Brain microvascular endothelial cell (primary cell): Measurements from ENCODE around the gene FRMD3.

Experiments used
- DNase-seq: peaks from one replicate; pipeline ENCODE4 v3.0.0-alpha.2; 2020
- H3K27ac ChIP-seq: fragments of 250-450 bp; sonication (Bioruptor Pico); 2 replicates; pipeline ENCODE4 v1.5.1; 2020; ENCODE audit warnings: mild to moderate bottlenecking, moderate library complexity
- H3K27me3 ChIP-seq: fragments of 250-450 bp; sonication (Bioruptor Pico); replicated peaks from 2 replicates; pipeline ENCODE4 v1.5.1; 2020; ENCODE audit warnings: mild to moderate bottlenecking
- H3K36me3 ChIP-seq: fragments of 250-450 bp; sonication (Bioruptor Pico); replicated peaks from 2 replicates; pipeline ENCODE4 v1.5.1; 2020; ENCODE audit warnings: mild to moderate bottlenecking
- H3K4me3 ChIP-seq: 2 replicates; pipeline ENCODE4 v1.5.1; 2011; ENCODE audit warnings: low read depth, mild to moderate bottlenecking, control low read depth, low read length, moderate library complexity
- CTCF ChIP-seq: IDR thresholded peaks from 2 replicates; pipeline ENCODE4 v1.5.1; 2011; ENCODE audit warnings: low read depth, mild to moderate bottlenecking, moderate library complexity, low read length, control low read depth, inconsistent platforms; ENCODE audit errors: missing control alignments
- in situ Hi-C: cut with HindIII; loops from 2 replicates; pipeline ENCODE4 v1.10.0; 2017; ENCODE audit warnings: low sequenced_read_pairs, low pct_ligation_motif_present

The FRMD3 gene

DNA sequence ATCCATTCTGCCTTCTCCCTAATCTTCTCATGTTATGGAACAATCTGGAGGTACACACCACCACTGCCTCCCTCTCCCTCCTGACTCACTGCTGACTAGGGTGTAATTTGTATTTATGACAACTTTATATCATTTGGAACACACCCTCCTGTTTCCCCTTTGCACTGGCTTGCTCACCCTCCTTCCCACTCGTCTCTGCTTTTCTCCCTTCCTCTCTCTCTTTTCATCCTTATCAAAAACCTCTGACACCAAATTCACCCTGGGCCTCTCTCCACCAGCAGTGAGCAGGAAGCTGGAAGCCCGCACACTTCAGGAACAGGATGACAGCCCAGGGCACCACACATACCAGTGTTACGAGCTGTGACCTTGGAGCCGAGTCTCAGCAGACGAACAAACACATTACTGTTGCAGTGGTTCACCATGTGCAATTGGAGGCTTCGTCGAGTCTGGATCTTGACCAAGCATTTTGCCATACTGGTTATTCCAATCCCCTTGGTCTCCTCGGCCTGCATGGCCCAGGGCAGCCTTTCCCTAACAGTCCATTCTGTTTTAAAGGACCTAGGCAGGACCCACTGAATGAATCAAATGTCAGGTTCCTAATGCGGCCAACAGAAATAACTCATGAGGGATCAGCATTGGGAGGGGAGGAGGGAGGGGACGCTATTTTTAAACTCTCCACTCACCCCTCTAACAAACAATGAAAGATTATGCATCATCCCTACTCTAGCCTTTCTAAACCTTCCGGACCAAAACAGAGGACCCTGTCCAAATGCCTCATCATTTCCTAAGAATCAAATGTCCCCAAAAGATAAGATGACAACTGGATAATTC is 271.3 kb downstream of the FRMD3 start:
- DNase-seq = peak; percentile 17
- in situ Hi-C loops = no loop called here
- H3K27ac ChIP-seq = no peak overlapping the region
- H3K4me3 ChIP-seq = no peak overlapping the region
- no peaks in the 10 kb centered on the region for H3K27me3 ChIP-seq
- TF ChIP-seq CTCF = no peak
- H3K36me3 ChIP-seq = no peaks in the 10 kb centered on the region

- Histone ChIP-seq H3K27ac (no peak overlapping the region), H3K27me3 (no peaks in the 10 kb centered on the region), H3K4me3 (no peak overlapping the region), H3K36me3 (no peaks in the 10 kb centered on the region)
- DNase-seq = no peak
- no peak for TF ChIP-seq CTCF
- in situ Hi-C loops = no loop called here
Observed at GRCh38 chr9:83266331-83266665, 271.9 kb downstream of the FRMD3 start.

DNA sequence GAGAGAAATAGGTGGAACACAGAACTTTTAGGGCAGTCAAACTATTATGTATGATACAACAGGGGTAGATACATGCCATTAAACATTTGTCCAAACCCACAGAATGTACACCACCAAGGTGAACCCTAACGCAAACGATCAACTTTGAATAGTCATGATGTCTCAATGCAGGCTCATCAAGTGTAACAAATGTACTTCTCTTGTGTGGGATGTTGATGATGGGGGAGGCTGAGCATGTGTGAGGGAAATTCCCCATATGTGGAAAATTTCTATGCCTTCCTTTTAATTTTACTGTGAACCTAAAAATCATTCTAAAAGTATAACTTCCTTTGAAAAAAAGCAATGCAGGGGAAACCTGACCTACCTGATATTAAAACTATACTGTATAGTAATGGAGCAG is 273.9 kb downstream of the FRMD3 start:
- no peak overlapping the region for H3K4me3 ChIP-seq
- no peak overlapping the region for H3K27ac ChIP-seq
- no peaks in the 10 kb centered on the region for H3K36me3 ChIP-seq
- H3K27me3 ChIP-seq = no peaks in the 10 kb centered on the region
- no peak for TF ChIP-seq CTCF
- no peak for DNase-seq
- in situ Hi-C loops = no loop called here

DNA sequence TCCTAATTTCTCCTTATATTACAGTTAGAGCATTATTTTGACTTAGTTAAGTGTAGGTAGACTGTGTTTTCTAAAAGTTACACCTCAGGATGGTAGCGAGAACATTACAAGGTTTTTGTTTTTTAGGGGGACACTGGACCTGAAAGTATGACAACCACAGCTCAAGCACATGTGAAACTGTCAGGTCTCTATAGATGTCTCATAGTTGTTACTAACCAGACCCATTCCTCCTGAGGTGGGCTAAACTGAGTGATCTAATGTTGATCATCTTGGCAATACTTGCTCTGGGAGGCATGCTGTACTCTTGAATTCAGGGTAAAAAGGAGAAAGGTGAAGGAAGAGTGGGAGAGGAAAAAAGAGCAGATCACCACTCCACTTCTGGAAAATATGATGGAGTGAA is 278.6 kb downstream of the FRMD3 start:
- no peak for DNase-seq
- Histone ChIP-seq H3K4me3 (no peak overlapping the region), H3K27me3 (no peaks in the 10 kb centered on the region), H3K36me3 (no peaks in the 10 kb centered on the region), H3K27ac (no peak overlapping the region)
- no peak for TF ChIP-seq CTCF
- in situ Hi-C loops = no loop called here

DNA sequence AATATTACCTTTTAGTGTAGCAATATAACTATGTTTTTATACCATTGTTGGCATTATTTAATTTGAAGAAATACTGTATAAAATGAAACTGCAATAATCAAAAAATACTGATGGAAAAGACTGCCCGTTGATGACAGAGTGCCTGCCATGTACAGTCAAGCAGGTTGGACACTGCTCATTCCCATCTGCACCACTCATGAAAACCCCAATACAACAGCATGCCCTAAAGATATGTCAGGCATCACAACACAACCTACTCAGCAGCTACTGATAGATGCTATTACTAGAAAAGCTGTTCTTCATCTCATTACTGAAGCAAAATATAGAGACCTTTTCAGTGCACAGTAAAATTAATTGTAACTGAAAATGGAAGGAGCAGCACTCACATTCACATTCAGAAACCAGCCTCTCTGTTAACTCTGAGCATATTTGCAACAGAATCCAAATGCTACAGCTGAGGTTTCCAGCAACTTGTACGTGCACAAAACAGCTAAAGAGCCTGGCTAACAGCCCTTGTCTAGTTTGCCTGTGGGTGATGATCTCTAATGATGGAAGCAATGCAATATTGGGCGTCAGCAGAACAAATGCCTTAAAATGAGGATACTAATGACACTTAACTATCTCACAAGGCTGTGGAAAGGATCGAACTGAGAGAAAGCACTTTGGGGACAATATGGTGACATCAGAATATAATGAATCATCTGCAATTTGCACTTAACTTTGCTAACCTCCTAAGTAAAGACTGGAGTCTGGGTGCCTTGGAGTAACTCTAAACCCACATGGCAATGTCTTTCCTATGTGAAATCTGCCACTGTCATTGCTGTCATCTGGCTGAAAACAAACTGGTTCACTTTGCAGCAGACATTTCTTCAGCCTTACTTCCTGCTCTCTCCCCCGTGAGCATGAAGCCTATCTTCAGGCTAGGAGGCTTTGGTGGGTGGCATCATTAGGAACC is 280.0 kb downstream of the FRMD3 start:
- Histone ChIP-seq H3K27me3 (no peaks in the 10 kb centered on the region), H3K4me3 (no peak overlapping the region), H3K27ac (no peak overlapping the region), H3K36me3 (no peaks in the 10 kb centered on the region)
- DNase-seq = no peak
- in situ Hi-C loops = no loop called here
- no peak for TF ChIP-seq CTCF
